Neural crest cell (in vitro differentiated cells): ENCODE measurements around the gene IFIT2. TPM values are rescaled to one million over a fixed set of nuclear protein-coding genes. Genes with fewer than 3 reads are reported as not detected.
"Not testable (repeated sequence)": the region's sequence is repeated elsewhere in the genome, so short reads cannot be mapped to it uniquely, and the experiment has no call there.

Experiments used
- DNase-seq: peaks from one replicate; pipeline ENCODE4 v3.0.0; 2021; ENCODE audit warnings: low read depth, mixed read lengths, low spot score
- H3K27ac Mint-ChIP-seq: one replicate; pipeline ENCODE4 v1.8.0; 2021; ENCODE audit warnings: mild to moderate bottlenecking, mixed read lengths; ENCODE audit not compliant: unreplicated experiment
- H3K27me3 Mint-ChIP-seq: 2 replicates; pipeline ENCODE4 v1.8.0; 2021; ENCODE audit warnings: low read depth, mild to moderate bottlenecking, mixed read lengths
- H3K36me3 Mint-ChIP-seq: 2 replicates; pipeline ENCODE4 v1.8.0; 2021; ENCODE audit warnings: low read depth, mild to moderate bottlenecking, mixed read lengths
- H3K4me1 Mint-ChIP-seq: 2 replicates; pipeline ENCODE4 v1.8.0; 2021; ENCODE audit warnings: mixed read lengths
- H3K4me3 Mint-ChIP-seq: one replicate; pipeline ENCODE4 v1.8.0; 2021; ENCODE audit warnings: mild to moderate bottlenecking, mixed read lengths
- H3K9me3 Mint-ChIP-seq: 2 replicates; pipeline ENCODE4 v1.8.0; 2021; ENCODE audit warnings: mixed read lengths
- long read RNA-seq: library from polyadenylated mRNA; unstranded; transcript quantifications from one replicate; pipeline ENCODE4 v2.0.0, GENCODE V29; 2020
- total RNA-seq: library from RNA; stranded (reverse); gene quantifications from 2 replicates; pipeline ENCODE4 v1.2.1, GENCODE V29; 2021
- TF ChIP-seq, protein P1 (sequence below): fragments of 200-600 bp; sonication (generic); conservative IDR thresholded peaks from 2 replicates; pipeline ENCODE4 v1.5.0; 2021; ENCODE audit warnings: antibody characterized with exemption, mild to moderate bottlenecking

IFIT2 gene, protein sequence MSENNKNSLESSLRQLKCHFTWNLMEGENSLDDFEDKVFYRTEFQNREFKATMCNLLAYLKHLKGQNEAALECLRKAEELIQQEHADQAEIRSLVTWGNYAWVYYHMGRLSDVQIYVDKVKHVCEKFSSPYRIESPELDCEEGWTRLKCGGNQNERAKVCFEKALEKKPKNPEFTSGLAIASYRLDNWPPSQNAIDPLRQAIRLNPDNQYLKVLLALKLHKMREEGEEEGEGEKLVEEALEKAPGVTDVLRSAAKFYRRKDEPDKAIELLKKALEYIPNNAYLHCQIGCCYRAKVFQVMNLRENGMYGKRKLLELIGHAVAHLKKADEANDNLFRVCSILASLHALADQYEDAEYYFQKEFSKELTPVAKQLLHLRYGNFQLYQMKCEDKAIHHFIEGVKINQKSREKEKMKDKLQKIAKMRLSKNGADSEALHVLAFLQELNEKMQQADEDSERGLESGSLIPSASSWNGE
- total RNA-seq, result 0.09 and 0.12 TPM in 2 replicates
- long read RNA-seq, partial matches to known transcripts, result 0 of 2 reads
- long read RNA-seq, other reads (novel, unspliced or antisense), result 0 of 2 reads

DNA sequence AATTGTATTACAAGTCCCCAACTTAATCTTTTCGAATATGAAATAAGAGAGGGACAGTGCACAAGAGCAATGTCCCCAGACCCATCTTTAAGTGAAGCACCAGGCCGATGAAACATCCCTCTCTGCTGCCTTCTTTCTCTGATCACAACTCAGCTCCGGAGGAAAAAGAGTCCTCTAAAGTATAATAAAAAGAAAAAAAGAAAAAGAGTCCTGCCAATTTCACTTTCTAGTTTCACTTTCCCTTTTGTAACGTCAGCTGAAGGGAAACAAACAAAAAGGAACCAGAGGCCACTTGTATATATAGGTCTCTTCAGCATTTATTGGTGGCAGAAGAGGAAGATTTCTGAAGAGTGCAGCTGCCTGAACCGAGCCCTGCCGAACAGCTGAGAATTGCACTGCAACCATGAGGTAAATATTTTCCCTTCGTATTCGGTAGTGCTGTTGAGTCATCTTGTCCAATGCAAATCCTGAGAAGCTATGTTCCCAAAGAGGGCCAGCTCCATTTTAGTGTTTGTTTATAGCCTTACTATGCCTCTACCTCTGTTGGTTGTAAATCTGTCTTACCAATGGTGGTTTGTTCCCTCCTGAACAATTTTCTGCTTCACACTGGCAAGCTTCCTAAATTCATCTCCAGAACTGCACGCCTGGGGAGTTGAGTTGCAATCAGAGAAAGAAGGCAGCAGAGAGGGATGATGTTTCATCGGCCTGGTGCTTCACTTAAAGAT, at the start of gene IFIT2:
IFIT2 (plus strand) TSS at position 326 of the 725 bp plus-strand sequence; CDS start at position 404, 78 bp downstream.
- peaks cover 11% of the 10 kb centered on the region for H3K9me3 Mint-ChIP-seq
- H3K27me3 Mint-ChIP-seq, result no peaks in the 10 kb centered on the region
- H3K4me3 Mint-ChIP-seq, result peak within 1 kb of the TSS; percentile 38
- peak within 1 kb of the TSS; percentile 63 for H3K27ac Mint-ChIP-seq
- H3K36me3 Mint-ChIP-seq, result peaks cover 6% of the 10 kb centered on the region
- TF ChIP-seq, protein P1, sequence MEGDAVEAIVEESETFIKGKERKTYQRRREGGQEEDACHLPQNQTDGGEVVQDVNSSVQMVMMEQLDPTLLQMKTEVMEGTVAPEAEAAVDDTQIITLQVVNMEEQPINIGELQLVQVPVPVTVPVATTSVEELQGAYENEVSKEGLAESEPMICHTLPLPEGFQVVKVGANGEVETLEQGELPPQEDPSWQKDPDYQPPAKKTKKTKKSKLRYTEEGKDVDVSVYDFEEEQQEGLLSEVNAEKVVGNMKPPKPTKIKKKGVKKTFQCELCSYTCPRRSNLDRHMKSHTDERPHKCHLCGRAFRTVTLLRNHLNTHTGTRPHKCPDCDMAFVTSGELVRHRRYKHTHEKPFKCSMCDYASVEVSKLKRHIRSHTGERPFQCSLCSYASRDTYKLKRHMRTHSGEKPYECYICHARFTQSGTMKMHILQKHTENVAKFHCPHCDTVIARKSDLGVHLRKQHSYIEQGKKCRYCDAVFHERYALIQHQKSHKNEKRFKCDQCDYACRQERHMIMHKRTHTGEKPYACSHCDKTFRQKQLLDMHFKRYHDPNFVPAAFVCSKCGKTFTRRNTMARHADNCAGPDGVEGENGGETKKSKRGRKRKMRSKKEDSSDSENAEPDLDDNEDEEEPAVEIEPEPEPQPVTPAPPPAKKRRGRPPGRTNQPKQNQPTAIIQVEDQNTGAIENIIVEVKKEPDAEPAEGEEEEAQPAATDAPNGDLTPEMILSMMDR, result no peak
- H3K4me1 Mint-ChIP-seq, result peaks cover 20% of the 10 kb centered on the region
- DNase-seq, result no peak

DNA sequence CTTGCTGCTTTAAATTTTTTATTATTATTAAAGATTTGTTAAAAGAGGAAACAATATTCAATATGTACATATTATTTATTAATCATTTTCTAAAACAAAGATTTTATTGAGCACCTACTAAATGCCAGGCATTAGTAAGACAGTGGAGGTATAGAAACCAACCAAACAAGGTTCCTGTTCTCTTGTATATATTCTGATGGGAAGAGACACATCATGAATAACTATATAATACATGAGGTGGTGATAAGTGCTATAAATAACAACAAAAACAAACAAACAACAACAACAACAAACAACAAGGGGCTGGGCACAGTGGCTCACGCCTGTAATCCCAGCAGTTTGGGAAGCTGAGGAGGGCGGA, 49.6 kb upstream of the IFIT2 start:
- no peak overlapping the region for H3K4me3 Mint-ChIP-seq
- peaks cover 13% of the 10 kb centered on the region for H3K36me3 Mint-ChIP-seq

DNA sequence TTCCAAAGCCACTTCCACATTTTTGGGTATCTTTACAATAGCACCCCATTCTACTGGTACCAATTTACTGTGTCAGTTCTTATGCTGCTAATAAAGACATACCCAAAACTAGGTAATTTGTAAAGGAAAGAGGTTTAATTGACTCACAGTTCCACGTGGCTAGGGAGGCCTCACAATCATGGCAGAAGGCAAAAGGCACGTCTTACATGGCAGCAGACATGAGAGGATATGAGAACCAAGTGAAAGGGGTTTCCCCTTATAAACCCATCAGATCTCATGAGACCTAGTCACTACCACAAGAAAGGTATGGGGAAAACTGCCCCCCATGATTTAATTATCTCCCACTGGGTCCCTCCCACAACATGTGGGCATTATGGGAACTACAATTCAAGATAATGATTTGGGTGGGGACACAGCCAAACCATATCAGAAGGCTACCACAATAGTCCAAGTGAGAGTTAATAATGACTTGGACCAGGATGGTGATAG, 46.7 kb upstream of the IFIT2 start:
- H3K36me3 Mint-ChIP-seq, result peaks cover 13% of the 10 kb centered on the region
- not testable (repeated sequence) for DNase-seq, H3K27me3 Mint-ChIP-seq, H3K9me3 Mint-ChIP-seq, H3K4me1 Mint-ChIP-seq, H3K4me3 Mint-ChIP-seq, H3K27ac Mint-ChIP-seq

More for the DNA sequence above, 49.6 kb upstream of the IFIT2 start:
- H3K27ac Mint-ChIP-seq, result no peak overlapping the region
- peaks cover 8% of the 10 kb centered on the region for H3K9me3 Mint-ChIP-seq
- TF ChIP-seq, protein P1, result no peak
- no peak for DNase-seq
- no peaks in the 10 kb centered on the region for H3K27me3 Mint-ChIP-seq
- H3K4me1 Mint-ChIP-seq, result peaks cover 9% of the 10 kb centered on the region

DNA sequence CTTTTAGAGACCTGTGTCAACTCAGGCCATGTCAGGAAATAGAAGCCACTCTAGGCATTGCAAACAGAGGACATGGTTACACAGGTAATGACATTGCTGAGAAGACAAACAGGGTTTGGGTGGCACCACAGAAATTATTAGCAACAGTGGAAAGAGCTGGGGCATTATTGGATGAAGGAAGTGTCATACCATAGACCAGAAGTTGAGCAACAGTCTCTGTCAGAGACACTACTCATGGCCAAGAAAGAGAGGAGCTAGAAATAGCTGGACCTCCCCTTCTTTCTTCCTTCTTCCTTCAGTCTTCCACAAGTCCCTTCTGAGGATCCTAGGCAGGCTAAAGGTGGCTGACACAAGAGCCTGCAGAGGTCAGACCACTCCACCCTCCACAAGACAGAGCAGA, 46.1 kb upstream of the IFIT2 start:
- H3K27me3 Mint-ChIP-seq, result peaks cover 6% of the 10 kb centered on the region
- H3K9me3 Mint-ChIP-seq, result peaks cover 8% of the 10 kb centered on the region
- H3K27ac Mint-ChIP-seq, result no peak overlapping the region
- no peak for DNase-seq
- H3K4me1 Mint-ChIP-seq, result peaks cover 10% of the 10 kb centered on the region
- H3K36me3 Mint-ChIP-seq, result peaks cover 13% of the 10 kb centered on the region
- TF ChIP-seq, protein P1, result no peak
- no peak overlapping the region for H3K4me3 Mint-ChIP-seq

DNA sequence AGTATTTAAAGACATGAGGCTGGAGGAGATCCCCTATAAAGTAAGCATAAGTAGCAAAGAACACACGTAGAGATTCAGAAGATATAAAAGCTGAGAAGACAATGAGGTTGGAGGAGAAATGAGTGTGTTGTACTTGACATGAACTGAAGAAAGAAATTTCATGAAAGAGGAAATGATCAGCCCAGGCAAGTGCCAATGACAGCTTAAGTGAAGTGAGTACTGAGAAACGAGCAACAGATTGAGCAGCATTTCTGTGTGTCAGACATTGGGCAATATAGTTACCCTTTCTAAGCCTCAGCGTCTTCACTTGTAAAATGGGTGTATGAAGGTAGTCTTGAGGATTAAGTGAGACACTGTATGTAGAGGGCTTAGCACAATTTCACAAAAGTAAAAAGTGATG, 45.5 kb upstream of the IFIT2 start:
- Mint-ChIP-seq H3K27me3 (peaks cover 6% of the 10 kb centered on the region), H3K4me3 (no peak overlapping the region), H3K36me3 (peaks cover 13% of the 10 kb centered on the region), H3K27ac (no peak overlapping the region), H3K9me3 (peaks cover 8% of the 10 kb centered on the region), H3K4me1 (peaks cover 5% of the 10 kb centered on the region)
- no peak for DNase-seq
- TF ChIP-seq, protein P1, result no peak
